NB4 (cell line): ENCODE measurements around the gene CBFA2T3.

Experiments
- MYC ChIP-seq: IDR thresholded peaks from 2 replicates; pipeline ENCODE4 v1.6.1; 2011; ENCODE audit warnings: low read depth, low read length
- POLR2A ChIP-seq: IDR thresholded peaks from 2 replicates; pipeline ENCODE4 v1.6.1; 2011; ENCODE audit warnings: mild to moderate bottlenecking; ENCODE audit not compliant: insufficient read length; ENCODE audit errors: extremely low read depth
- TF ChIP-seq, protein P1 (sequence below): IDR thresholded peaks from one replicate; pipeline ENCODE4 v1.5.1; 2012; ENCODE audit warnings: low read depth, low read length
- TF ChIP-seq, protein P2 (sequence below): IDR thresholded peaks from 2 replicates; pipeline ENCODE4 v1.6.1; 2011; ENCODE audit warnings: low read depth, low read length

DNA sequence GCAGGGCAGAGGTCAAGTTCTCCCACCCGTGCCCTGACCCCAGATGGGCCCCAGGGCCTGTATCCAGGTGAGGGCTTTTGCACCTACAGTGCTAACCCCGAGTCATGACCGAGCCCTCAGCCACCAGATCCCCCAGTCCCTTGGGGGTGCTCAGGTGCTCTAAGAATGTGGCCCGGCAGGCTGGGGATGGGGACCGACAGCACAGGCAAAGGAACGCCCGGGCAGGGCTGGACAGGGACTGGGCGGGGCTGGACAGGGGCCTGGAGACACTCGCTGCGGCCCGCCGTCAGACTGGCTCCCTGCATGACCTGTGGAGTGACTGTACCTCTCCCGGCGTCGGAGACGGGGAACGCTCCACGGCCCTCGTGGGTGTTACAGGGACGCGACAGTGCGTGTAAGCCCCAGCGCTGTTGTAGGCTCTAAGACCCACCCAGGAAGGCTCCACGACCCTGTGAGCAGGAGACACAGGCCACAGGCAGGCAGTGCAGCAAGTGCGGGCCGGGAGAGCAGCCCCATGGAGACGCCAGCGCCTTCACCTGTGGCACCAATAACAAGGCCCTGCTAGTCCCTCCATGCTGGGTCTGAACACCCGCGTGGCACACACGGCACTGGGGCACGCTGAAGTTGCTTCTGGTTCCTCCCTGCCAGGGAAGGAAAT lies 38.8 kb downstream of the CBFA2T3 start:
- TF ChIP-seq, protein P1, sequence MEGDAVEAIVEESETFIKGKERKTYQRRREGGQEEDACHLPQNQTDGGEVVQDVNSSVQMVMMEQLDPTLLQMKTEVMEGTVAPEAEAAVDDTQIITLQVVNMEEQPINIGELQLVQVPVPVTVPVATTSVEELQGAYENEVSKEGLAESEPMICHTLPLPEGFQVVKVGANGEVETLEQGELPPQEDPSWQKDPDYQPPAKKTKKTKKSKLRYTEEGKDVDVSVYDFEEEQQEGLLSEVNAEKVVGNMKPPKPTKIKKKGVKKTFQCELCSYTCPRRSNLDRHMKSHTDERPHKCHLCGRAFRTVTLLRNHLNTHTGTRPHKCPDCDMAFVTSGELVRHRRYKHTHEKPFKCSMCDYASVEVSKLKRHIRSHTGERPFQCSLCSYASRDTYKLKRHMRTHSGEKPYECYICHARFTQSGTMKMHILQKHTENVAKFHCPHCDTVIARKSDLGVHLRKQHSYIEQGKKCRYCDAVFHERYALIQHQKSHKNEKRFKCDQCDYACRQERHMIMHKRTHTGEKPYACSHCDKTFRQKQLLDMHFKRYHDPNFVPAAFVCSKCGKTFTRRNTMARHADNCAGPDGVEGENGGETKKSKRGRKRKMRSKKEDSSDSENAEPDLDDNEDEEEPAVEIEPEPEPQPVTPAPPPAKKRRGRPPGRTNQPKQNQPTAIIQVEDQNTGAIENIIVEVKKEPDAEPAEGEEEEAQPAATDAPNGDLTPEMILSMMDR, result no peak
- no peak for TF ChIP-seq POLR2A
- TF ChIP-seq, protein P2, sequence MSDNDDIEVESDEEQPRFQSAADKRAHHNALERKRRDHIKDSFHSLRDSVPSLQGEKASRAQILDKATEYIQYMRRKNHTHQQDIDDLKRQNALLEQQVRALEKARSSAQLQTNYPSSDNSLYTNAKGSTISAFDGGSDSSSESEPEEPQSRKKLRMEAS, result no peak
- TF ChIP-seq MYC, result no peak
